ENCODE measurements around the gene MFAP3.

- TF ChIP-seq CTCF (IDR thresholded peaks at IDR 0.05) (no peak), ZFX (IDR thresholded peaks at IDR 0.05; ENCODE audit: borderline replicate concordance) (no peak)
Measured at GRCh38 chr5:154055201-154055600, 16.4 kb downstream of the MFAP3 start.
